NCI-H128 (cell line): Measurements from ENCODE around the gene ANKS1B.
"Not testable (repeated sequence)": the region's sequence is repeated elsewhere in the genome, so short reads cannot be mapped to it uniquely, and the experiment has no call there.

Experiments used
- DNase-seq: peaks from one replicate; lab custom pipeline; 2025; ENCODE audit not compliant: unreplicated experiment; lab: John Stamatoyannopoulos, UW

The ANKS1B gene

GRCh38 chr12:99879439-99879838 lies 105.3 kb downstream of the ANKS1B start:
- no peak for DNase-seq

- no peak for DNase-seq
These were observed 109.7 kb downstream of the ANKS1B start for GRCh38 chr12:99875081-99875480.

GRCh38 chr12:99870085-99870484 lies 114.7 kb downstream of the ANKS1B start:
- no peak for DNase-seq

- no peak for DNase-seq
These were observed 123.0 kb downstream of the ANKS1B start for GRCh38 chr12:99861731-99862130.

- DNase-seq, result no peak
These were observed 125.6 kb downstream of the ANKS1B start for GRCh38 chr12:99859126-99859525.

GRCh38 chr12:99852666-99853065 lies 132.1 kb downstream of the ANKS1B start:
- no peak for DNase-seq

- no peak for DNase-seq
These were observed 136.8 kb downstream of the ANKS1B start for GRCh38 chr12:99847936-99848335.

- DNase-seq, result no peak
These were observed 150.0 kb downstream of the ANKS1B start for GRCh38 chr12:99834710-99835109.

GRCh38 chr12:99833397-99833796 lies 151.3 kb downstream of the ANKS1B start:
- no peak for DNase-seq

- DNase-seq, result peak; percentile 56
These were observed 159.7 kb downstream of the ANKS1B start for GRCh38 chr12:99824900-99825542.

- no peak for DNase-seq
These were observed 162.5 kb downstream of the ANKS1B start for GRCh38 chr12:99822273-99822672.

GRCh38 chr12:99810718-99811593 lies 173.8 kb downstream of the ANKS1B start:
- DNase-seq, result peak; percentile 58

GRCh38 chr12:99809909-99810308 lies 174.8 kb downstream of the ANKS1B start:
- DNase-seq, result no peak

GRCh38 chr12:99806304-99806703 lies 178.4 kb downstream of the ANKS1B start:
- no peak for DNase-seq

GRCh38 chr12:99804715-99805114 lies 180.0 kb downstream of the ANKS1B start:
- DNase-seq, result no peak

- no peak for DNase-seq
These were observed 184.1 kb downstream of the ANKS1B start for GRCh38 chr12:99800605-99801004.

GRCh38 chr12:99797931-99798330 lies 186.8 kb downstream of the ANKS1B start:
- not testable (repeated sequence) for DNase-seq

GRCh38 chr12:99783421-99783820 lies 201.3 kb downstream of the ANKS1B start:
- no peak for DNase-seq

- DNase-seq, result no peak
These were observed 212.5 kb downstream of the ANKS1B start for GRCh38 chr12:99772274-99772673.

GRCh38 chr12:99771659-99772058 lies 213.1 kb downstream of the ANKS1B start:
- DNase-seq, result no peak

GRCh38 chr12:99769396-99769980 lies 215.2 kb downstream of the ANKS1B start:
- DNase-seq, result no peak

- no peak for DNase-seq
These were observed 216.0 kb downstream of the ANKS1B start for GRCh38 chr12:99768758-99769157.
